ENCODE data around the gene LIPJ. TPM values are rescaled to one million over a fixed set of nuclear protein-coding genes. Genes with fewer than 3 reads are reported as not detected.

Gene LIPJ
- total and polyA plus RNA-seq, 2 of the 13 experiments (the other 11 are each of a cell fraction or from before 2014, with no cell fraction given): not detected

- Histone ChIP-seq H3K27ac (ENCODE audit: extremely low read length, insufficient read depth, low read length) (no peak overlapping the region), H4K20me1 (ENCODE audit: insufficient read depth, low read length) (no peaks in the 10 kb centered on the region), H3K4me3 (replicated peaks in 1 of 3; ENCODE audit: insufficient read depth in 1 of 3, low read depth in 2 of 3, low read length in 3 of 3) (no peak overlapping the region), H3K36me3 (replicated peaks in 1 of 2; ENCODE audit: control insufficient read depth in 1 of 2, insufficient read depth in 2 of 2, low read length in 2 of 2) (no peaks in the 10 kb centered on the region), H3K79me2 (ENCODE audit: insufficient read depth, low read length) (no peaks in the 10 kb centered on the region), H3K4me2 (ENCODE audit: low read depth, low read length) (no peak overlapping the region), H3K9ac (ENCODE audit: insufficient read depth, low read depth, low read length) (no peak overlapping the region), H3K9me3 (ENCODE audit: low read length) (no peaks in the 10 kb centered on the region), H3K27me3 (ENCODE audit: control insufficient read depth in 1 of 2, insufficient read depth in 2 of 2, low read length in 2 of 2) (no peaks in the 10 kb centered on the region), H3K4me1 (ENCODE audit: insufficient read depth, low read length) (no peaks in the 10 kb centered on the region), H2AFZ (ENCODE audit: low read length) (no peak overlapping the region)
- TF ChIP-seq ZEB1 (IDR thresholded peaks at IDR 0.05; ENCODE audit: insufficient replicate concordance, low read depth): no peak
- TF ChIP-seq HOXA3 (CRISPR knock-in tag; IDR thresholded peaks at IDR 0.05): no peak
- TF ChIP-seq RARG (CRISPR knock-in tag; IDR thresholded peaks at IDR 0.05; ENCODE audit: low read depth): no peak
- TF ChIP-seq, protein P1, sequence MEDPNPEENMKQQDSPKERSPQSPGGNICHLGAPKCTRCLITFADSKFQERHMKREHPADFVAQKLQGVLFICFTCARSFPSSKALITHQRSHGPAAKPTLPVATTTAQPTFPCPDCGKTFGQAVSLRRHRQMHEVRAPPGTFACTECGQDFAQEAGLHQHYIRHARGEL (CRISPR knock-in tag; IDR thresholded peaks at IDR 0.05): no peak
- no peak for TF ChIP-seq KLF11 (CRISPR knock-in tag; IDR thresholded peaks at IDR 0.05)
- TF ChIP-seq ZNF614 (CRISPR knock-in tag; IDR thresholded peaks at IDR 0.05; ENCODE audit: borderline replicate concordance): no peak
- TF ChIP-seq TBX3 (IDR thresholded peaks at IDR 0.05; ENCODE audit: borderline replicate concordance): no peak
- no peak for TF ChIP-seq FOSL2 (CRISPR knock-in tag; IDR thresholded peaks at IDR 0.05)
- no peak for TF ChIP-seq NFYC (CRISPR knock-in tag; IDR thresholded peaks at IDR 0.05)
- CTCF ChIA-PET (ENCODE audit: low intra/inter-chr PET ratio, low total read pairs): no interaction called here
- 21% methylated on average over 2 of the region's 2 CpGs for WGBS (ENCODE audit: low lambda C conversion rate)
- POLR2A ChIA-PET: no interaction called here
- in situ Hi-C loops (cut with HindIII; ENCODE audit: extremely low pct_ligation_motif_present, low pct_unique_long_range_greater_than_20kb) (no loop called here), intact Hi-C loops (cut with micrococcal nuclease; ENCODE audit: unreplicated experiment) (no loop called here)
- no TSS peak for BruUV-seq (replicated peaks)
- no peak for ATAC-seq
- DNase-seq (ENCODE audit: low spot score): no peak
- FAIRE-seq: no peak
Measured at GRCh38 chr10:88592906-88593305, 6.3 kb downstream of the LIPJ start.

DNA sequence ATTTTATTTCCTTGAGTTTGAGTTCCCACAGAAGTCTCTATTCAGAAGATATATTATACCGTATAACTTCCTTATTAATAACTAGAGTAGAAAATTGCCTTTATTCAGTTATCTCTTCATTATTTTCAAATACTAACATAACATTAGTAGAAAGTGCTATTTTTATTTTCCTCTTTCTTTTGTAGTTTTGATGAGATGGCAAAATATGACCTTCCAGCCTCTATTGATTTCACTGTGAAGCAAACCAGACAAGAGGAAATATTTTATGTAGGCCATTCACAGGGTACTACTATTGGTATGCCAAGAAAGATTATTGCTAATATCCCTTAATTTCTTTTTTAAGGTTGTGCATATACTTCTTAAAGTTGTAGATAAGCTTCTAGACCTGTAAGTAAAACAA is 7.9 kb downstream of the LIPJ start:
- FAIRE-seq: no peak
- POLR2A ChIA-PET: no interaction called here

More for the DNA sequence above, 7.9 kb downstream of the LIPJ start:
- in situ Hi-C loops (cut with HindIII; ENCODE audit: extremely low pct_ligation_motif_present, low pct_unique_long_range_greater_than_20kb) (no loop called here), intact Hi-C loops (cut with micrococcal nuclease; ENCODE audit: unreplicated experiment) (no loop called here)
- H3K27ac ChIP-seq (ENCODE audit: extremely low read length, insufficient read depth, low read length): no peak overlapping the region
- BruUV-seq (replicated peaks): no TSS peak
- 39% methylated on average over 1 of the region's 1 CpG for WGBS (ENCODE audit: low lambda C conversion rate)
- H3K4me3 ChIP-seq (replicated peaks in 1 of 3; ENCODE audit: insufficient read depth in 1 of 3, low read depth in 2 of 3, low read length in 3 of 3): no peak overlapping the region
- no peak overlapping the region for H3K4me2 ChIP-seq (ENCODE audit: low read depth, low read length)
- CTCF ChIA-PET (ENCODE audit: low intra/inter-chr PET ratio, low total read pairs): no interaction called here
- H3K4me1 ChIP-seq (ENCODE audit: insufficient read depth, low read length): no peaks in the 10 kb centered on the region
- no peaks in the 10 kb centered on the region for H3K27me3 ChIP-seq (ENCODE audit: control insufficient read depth in 1 of 2, insufficient read depth in 2 of 2, low read length in 2 of 2)
- no peaks in the 10 kb centered on the region for H4K20me1 ChIP-seq (ENCODE audit: insufficient read depth, low read length)
- TF ChIP-seq TEAD2 (CRISPR knock-in tag; IDR thresholded peaks at IDR 0.05): no peak
- TF ChIP-seq PAF1 (CRISPR knock-in tag; IDR thresholded peaks at IDR 0.05): no peak
- TF ChIP-seq MAFK (conservative IDR thresholded peaks at IDR 0.05 in 1 of 2, IDR thresholded peaks at IDR 0.05 in 1 of 2; ENCODE audit: low read length in 2 of 2): peak; percentile 21 to 63; a peak in 3 of 4 replicates
- peak; percentile 29; the same call in 1 of the 2 replicates for TF ChIP-seq MAFF (IDR thresholded peaks at IDR 0.05; ENCODE audit: low read depth, low read length)
- no peak for DNase-seq (ENCODE audit: low spot score)
- H2AFZ ChIP-seq (ENCODE audit: low read length): no peak overlapping the region
- ATAC-seq: no peak
- H3K79me2 ChIP-seq (ENCODE audit: insufficient read depth, low read length): no peaks in the 10 kb centered on the region
- H3K36me3 ChIP-seq (replicated peaks in 1 of 2; ENCODE audit: control insufficient read depth in 1 of 2, insufficient read depth in 2 of 2, low read length in 2 of 2): no peaks in the 10 kb centered on the region
- H3K9ac ChIP-seq (ENCODE audit: insufficient read depth, low read depth, low read length): no peak overlapping the region
- H3K9me3 ChIP-seq (ENCODE audit: low read length): no peaks in the 10 kb centered on the region
